HG02642 (cell line): Measurements from ENCODE around the gene PIGR.

Experiments
- ATAC-seq: cut with Tn5 transposase; IDR thresholded peaks from one replicate; pipeline ENCODE4 v1.9.1; 2021; ENCODE audit warnings: mild to moderate bottlenecking; ENCODE audit not compliant: unreplicated experiment, poor library complexity

PIGR gene

GRCh38 chr1:206912445-206913095 lies 33.7 kb downstream of the PIGR start:
- ATAC-seq = peak; percentile 53

GRCh38 chr1:206911064-206911663 lies 35.1 kb downstream of the PIGR start:
- ATAC-seq = no peak

- no peak for ATAC-seq
Measured at GRCh38 chr1:206909883-206910318, 36.4 kb downstream of the PIGR start.

GRCh38 chr1:206909161-206909882 lies 36.9 kb downstream of the PIGR start:
- no peak for ATAC-seq

- no peak for ATAC-seq
Measured at GRCh38 chr1:206908038-206908437, 38.2 kb downstream of the PIGR start.

- ATAC-seq = no peak
Measured at GRCh38 chr1:206907304-206907991, 38.8 kb downstream of the PIGR start.

- ATAC-seq = peak; percentile 71
Measured at GRCh38 chr1:206905295-206906164, 40.7 kb downstream of the PIGR start.

GRCh38 chr1:206904423-206905142 lies 41.7 kb downstream of the PIGR start:
- no peak for ATAC-seq

GRCh38 chr1:206903687-206904086 lies 42.6 kb downstream of the PIGR start:
- no peak for ATAC-seq

- no peak for ATAC-seq
Measured at GRCh38 chr1:206902702-206903101, 43.6 kb downstream of the PIGR start.

- ATAC-seq = no peak
Measured at GRCh38 chr1:206901944-206902343, 44.3 kb downstream of the PIGR start.

GRCh38 chr1:206900149-206900548 lies 46.1 kb downstream of the PIGR start:
- ATAC-seq = no peak

GRCh38 chr1:206899717-206900116 lies 46.5 kb downstream of the PIGR start:
- ATAC-seq = no peak

- no peak for ATAC-seq
Measured at GRCh38 chr1:206898915-206899431, 47.3 kb downstream of the PIGR start.

- no peak for ATAC-seq
Measured at GRCh38 chr1:206898089-206898914, 48.0 kb downstream of the PIGR start.

- ATAC-seq = no peak
Measured at GRCh38 chr1:206897175-206897574, 49.1 kb downstream of the PIGR start, which contains the start of gene IL24. Gene IL24 (plus strand): TSS chr1:206897443. CDS start chr1:206897833, 390 bp downstream.

GRCh38 chr1:206896261-206896660 lies 50.0 kb downstream of the PIGR start:
- no peak for ATAC-seq

GRCh38 chr1:206895837-206896242 lies 50.4 kb downstream of the PIGR start:
- ATAC-seq = no peak
